ENCODE data around the gene CYP51A1.
"Not testable (repeated sequence)": the region's sequence is repeated elsewhere in the genome, so short reads cannot be mapped to it uniquely, and the experiment has no call there.

CYP51A1 gene

DNA sequence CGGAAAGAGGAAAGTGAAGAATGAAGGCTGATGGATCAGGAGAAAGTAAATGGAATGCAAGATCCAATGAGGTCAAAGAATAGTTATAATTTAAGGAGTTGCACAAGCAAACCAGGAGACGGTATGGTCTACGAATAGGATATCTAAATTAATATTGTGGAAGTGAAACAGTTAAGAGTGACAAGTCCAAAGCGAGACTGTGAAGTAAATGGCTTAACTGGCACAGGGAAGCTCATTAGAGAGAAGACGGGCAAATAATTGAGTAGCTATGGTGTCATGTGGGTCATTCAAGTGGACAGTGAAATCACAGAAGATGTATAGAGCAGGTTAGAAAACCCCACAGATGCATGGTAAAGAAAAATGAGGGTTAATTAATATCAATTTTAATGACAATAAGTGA lies 3.2 kb downstream of the CYP51A1 start:
- DNase-seq (ENCODE audit: low read depth in 2 of 2), result no peak

DNA sequence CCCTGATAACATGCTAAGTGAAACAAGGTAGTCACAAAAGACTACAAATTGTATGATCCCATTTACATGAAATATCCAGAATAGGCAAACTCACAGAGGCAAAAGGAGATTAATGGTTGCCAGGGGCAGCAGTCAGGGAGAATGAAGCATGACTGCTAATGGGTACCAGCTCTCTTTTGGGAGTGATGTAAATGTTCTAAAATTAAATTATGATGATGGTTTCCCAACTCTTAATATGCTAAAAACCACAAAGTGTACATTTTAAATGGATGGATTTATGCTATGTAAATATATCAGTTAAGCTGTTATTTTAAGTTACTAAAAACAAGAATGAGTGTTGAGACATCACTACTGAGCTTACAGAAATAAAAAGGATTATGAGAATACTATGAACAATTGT lies 12.6 kb downstream of the CYP51A1 start:
- no peak for DNase-seq (ENCODE audit: low read depth in 2 of 2)

DNA sequence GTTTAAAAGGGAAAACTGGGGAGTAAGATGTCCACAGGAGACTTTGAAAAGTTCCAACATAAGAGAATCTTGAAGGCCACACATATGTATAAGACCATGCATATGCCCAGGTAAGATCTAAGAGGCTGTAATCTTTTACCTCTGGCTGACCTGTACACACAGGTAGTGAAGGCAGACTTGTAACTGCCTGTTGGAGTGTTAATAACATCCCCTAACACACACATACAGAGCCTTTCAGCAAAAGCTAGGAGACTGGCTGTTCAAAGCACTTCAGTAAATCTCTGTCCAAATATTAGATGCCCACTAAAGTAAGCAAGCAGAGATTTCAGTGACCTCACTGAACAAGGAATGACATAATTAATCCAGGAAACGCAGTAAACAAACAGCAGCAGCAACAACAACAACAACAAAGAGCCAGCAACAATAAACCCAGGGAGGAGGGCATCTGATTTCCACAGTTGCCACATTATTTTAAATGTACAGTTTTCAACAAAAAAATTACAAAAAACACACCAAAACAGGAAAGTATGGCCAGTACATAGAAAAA lies 15.0 kb downstream of the CYP51A1 start:
- no peak for DNase-seq (ENCODE audit: low read depth in 2 of 2)

DNA sequence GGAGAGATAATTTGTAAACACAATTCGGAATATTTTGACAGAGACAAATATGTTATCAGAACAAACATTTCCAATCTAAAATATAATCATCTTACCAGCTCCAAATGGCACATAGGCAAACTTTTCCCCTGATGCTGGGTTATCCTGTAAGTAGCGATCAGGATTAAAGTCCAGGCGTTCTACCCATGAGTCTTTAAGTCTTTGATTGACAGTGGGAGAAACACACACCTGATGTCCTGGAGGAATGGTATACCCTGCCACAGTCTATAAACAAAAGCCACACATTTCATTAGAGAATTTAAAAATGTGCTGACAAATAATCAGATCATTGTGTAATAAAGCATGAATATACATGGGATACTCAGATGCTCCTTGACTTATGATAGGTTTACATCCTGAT lies 17.3 kb downstream of the CYP51A1 start:
- DNase-seq (ENCODE audit: low read depth in 2 of 2), result no peak

DNA sequence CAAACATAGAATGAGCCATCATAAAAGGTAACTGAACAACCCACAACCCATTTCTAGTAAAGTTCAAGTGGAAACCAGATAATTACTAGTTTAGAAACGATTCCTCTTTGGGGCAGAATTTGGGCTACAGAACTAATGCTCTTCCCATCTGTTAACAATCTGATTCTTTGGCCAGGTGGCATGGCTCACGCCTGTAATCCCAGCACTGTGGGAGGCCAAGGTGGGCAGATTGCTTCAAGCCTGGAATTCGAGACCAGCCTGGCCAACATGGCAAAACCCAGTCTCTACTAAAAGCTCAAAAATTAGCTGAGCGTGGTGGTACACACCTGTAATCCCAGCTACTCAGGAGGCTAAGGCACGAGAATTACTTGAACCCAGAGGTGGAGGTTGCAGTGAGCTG lies 18.5 kb downstream of the CYP51A1 start:
- no peak for DNase-seq (ENCODE audit: low read depth in 2 of 2)

DNA sequence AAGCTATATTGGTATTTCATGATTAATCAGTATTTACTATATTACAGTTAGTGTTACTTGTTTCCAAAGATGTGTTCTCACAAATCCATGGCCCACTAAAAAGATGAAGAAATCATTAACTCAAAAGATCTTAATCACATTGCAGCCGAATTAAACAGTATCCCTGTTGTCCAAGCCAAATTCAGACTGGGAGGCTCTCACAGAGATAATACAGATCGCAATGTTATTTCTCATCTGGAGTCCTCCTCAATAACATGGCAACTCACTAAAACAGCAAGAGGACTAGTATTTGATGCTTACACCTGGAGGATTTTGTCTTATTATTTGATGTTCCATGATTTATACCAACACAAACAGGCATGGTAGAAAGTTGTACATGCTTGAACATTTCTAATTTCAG lies 23.4 kb downstream of the CYP51A1 start:
- no peak for DNase-seq (ENCODE audit: low read depth in 2 of 2)

DNA sequence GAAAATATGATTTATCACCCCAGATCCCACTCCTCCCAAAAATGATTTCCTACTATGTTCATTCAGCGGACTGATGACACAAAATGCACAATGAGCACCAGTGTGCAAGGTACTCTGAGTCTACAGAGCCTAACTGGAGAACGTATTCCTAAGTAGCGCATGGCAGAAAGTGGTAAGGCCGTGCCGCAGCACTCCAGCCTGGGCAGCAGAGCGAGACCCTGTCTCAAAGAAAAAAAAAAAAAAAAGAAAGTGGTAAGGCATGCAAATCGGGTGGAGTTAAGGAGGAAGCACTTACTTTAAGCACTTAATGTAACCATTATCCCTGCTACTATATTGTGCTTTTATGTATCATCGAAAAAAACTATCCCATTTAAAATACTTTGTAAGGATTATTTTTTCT lies 25.5 kb downstream of the CYP51A1 start:
- DNase-seq (ENCODE audit: low read depth in 2 of 2), result no peak

DNA sequence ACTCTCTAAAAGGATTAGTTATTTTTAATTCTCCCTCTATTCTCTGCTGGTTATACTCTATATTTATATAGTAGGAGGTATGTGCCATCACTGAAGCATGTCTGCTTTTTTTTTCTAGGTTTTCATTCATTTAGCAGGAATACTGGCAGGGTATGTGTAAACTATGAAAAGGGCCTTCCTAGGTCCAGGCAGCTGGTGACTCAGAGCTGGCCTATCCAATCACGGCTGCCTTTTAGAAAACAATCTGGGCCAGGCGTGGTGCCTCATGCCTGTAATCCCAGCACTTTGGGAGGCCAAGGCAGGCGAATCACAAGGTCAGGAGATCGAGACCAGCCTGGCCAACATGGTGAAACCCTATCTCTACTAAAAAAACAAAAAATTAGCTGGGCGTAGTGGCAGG lies 31.4 kb downstream of the CYP51A1 start:
- DNase-seq (ENCODE audit: low read depth in 2 of 2), result not testable (repeated sequence)

DNA sequence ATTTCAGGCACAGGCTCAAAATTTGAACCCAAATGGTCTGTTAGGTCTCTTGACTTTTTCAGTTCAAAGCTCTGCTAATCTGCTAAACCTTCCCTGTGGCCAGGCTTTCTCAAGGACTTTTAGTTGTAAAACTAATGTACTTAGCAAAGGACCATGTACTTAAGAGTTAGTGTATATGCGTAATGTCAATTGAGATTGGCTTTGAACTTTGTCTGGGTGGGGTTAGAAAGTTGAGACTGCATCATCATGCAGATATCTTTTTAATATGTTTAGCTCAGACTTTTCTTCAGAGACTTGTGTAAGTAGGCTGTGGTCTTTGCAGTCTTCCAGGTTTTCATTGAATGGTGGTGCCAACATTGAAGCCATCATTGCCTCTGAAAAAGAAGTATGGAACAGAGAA lies 33.7 kb downstream of the CYP51A1 start:
- DNase-seq (ENCODE audit: low read depth in 2 of 2), result no peak

DNA sequence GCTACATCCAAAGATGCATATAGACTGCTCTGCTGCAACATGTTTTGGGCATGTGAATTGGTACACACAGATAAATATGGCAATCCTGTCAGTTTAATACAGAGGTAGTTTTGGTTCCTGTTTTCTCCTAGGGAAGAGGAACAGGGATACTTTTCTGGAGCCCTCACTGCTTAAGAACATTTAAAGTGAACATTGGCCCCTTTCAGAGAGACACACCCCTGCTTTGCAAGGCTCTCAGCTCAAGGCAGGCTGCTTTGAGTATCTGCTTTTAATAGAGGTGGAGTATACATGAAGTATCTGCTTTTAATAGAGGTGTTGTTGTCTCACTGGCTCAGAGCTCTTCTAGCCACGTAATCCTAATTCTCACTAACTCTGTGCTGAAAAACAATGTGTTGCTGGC lies 38.9 kb downstream of the CYP51A1 start:
- DNase-seq (ENCODE audit: low read depth in 2 of 2), result no peak

DNA sequence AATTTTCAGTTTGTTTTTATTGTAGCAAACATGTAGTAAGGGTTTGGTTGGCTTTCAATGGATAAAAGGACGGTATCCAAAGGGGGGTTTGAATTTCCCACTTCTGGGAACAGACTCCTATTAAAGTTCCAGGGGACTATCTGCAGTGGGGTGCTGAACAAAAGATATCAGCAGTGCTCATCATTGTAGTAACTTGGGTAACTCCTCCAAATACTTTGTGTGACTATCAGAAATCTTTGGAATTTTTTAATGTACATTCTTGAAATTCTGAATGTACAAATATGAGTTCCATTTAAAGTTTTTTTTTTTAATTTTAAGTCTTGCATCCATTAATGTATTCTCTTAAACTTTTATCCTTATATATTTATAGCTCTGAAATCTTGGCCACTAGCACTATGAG lies 42.1 kb downstream of the CYP51A1 start:
- DNase-seq (ENCODE audit: low read depth in 2 of 2), result no peak

DNA sequence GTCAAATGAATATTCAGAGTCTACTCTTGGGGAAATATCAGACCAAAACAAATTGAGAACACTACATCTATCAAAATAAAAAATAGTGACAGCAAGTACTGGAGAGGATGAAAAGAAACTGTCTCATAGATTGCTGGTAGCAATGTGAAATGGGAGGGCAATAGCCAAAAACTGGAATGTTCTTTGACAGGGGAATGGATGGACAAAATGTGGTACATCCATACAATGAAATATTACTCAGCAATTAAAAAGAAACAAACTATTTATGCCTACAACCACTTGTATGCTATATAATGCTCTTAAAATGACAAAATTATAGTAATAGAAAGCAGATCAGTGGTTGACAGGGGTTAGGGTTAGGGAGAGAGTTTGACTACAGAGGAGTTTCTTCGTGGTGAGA lies 46.0 kb downstream of the CYP51A1 start:
- no peak for DNase-seq (ENCODE audit: low read depth in 2 of 2)

DNA sequence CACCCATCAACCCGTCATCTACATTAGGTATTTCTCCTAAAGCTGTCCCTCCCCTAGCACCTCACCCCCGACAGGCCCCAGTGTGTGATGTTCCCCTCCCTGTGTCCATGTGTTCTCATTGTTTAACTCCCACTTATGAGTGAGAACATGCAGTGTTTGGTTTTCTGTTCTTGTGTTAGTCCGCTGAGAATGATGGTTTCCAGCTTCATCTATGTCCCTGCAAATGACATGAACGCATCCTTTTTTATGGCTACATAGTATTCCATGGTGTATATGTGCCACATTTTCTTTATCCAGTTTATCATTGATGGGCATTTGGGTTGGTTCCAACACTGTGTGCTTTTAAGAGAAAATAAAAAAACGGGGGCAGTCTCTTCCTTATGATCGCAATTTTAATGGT lies 50.4 kb downstream of the CYP51A1 start:
- not testable (repeated sequence) for DNase-seq (ENCODE audit: low read depth in 2 of 2)

DNA sequence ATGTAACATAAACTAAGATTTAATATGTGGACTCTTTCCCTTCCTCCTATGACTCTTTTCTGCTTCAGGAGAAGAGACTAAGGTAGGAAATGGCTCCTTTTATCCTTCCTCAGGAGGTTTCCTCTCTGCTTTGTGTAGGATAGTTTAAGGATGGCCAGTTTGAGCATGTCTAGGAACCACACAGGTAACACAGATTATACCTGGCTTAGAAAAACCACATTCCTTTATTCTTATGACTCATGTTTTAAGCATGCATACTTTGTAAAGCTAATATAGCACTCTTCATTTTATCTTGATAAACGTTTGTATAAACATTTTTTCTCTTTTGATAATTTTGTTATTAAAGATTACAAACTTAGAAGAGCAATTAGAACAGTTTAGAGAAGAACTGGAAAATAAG lies 57.8 kb downstream of the CYP51A1 start:
- DNase-seq (ENCODE audit: low read depth in 2 of 2), result no peak

DNA sequence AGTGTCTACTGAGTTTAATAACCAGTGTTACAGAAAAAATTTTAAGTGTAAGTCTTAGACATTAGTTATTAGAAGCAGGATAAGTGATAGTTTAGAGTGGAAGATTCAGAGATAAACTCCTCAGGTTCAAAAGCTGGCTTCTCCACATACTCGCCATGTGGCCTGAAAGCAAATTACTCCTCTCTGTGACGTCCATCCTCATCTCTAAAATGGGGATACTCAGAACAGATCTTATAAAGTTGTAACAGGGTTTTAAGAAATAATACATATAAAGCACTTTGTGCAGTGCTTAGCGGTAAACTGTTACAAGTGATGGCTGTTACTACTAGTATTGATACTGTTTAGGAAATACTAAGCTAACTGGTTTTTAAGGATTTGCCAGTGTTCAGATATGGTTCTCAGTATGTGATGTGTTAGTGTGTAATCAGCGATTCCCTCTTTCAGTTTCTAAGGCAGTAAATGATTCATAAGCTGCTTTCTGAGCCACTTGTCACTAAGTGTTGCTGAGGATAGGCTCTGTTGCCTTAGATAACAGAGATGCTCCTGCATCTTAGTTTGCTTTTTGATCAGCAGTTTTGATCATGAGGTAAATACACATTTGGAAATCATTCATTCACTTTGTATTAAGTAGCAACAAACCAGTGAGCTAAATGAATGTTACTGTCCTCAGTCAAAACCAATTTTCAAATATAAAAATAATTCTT lies 58.7 kb downstream of the CYP51A1 start:
- no peak for DNase-seq (ENCODE audit: low read depth in 2 of 2)

DNA sequence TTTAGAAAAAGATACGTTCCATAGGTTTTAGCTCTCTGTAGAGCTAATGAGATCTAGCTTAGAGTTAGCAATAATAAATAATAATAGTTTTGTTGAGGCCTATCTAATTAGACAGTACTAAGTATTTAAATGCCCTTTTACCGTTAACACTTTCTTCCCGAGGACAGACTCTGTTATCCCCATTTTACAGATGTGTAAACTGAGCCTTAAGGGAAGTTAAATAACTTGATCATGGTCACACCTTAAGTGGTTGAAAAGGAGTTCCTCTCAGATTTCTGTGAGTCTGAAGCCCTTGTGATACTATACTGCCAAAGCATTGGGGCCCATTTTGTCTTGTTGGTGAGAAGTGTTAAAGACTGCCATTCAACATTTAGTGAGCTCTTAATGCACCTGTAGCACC lies 61.6 kb downstream of the CYP51A1 start:
- DNase-seq (ENCODE audit: low read depth in 2 of 2), result no peak

DNA sequence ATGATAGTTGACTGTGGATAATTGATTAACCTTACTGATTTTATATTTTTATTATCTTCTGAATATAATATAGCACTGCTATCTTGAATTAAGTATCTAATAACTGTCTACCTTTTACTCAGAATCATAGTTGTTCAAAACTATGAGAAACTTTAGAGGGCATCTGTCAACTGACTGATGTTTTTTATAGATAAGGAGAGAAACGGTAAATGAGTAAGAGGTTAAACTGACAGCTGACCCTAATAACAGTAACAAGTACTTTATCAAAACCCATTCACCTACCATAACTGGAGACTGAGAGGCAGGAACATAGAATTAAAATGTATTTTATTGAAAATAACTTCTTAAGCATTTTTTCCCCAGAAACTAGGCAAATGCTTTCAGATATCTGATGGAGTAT lies 62.2 kb downstream of the CYP51A1 start:
- DNase-seq (ENCODE audit: low read depth in 2 of 2), result no peak

DNA sequence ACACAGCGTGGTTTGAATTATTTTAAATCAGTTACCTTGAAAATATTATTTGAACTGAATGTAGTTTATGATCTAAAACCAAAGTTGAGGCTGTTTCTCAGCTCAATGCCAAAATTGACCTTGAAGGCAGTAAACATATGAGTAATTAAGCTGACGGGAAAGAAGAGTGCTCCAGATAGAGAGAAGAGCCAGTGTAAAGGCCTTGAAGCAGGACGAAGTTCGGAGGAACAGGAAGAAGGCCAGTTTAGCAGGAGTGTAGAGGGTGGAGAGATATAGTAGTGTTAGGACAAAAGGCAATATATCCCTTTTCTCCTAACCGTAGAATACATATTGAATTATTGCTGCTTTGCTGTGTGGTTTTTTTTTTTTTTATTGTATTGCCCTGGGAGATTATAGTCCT lies 63.2 kb downstream of the CYP51A1 start:
- no peak for DNase-seq (ENCODE audit: low read depth in 2 of 2)

DNA sequence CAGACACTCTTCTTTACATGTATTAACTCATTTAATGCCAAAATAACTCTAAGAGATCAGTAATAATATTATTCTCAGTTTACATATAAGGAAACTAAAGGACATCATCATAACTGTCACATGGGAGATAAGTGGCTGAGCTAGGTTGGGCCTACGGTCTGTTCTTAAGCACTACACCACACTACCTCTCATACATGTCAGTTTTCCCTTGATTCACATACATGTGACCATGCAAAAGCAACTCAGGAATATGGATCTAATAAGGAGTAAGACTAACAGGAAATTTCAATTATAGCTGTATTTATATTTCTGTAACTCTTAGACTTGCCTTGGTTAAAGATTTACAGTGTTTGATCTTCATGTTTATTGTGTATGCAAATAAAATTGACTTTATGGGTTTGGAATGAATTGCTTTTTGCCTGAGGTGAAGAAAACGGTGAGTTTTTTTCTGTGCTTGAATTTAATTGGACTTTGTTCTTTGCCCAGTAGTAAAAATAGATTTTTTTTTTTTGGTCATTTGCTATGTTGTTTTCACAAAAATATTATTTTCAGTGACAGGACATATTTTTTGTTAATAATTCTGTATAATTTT lies 69.7 kb downstream of the CYP51A1 start:
- DNase-seq (ENCODE audit: low read depth in 2 of 2), result no peak
